HepG2 (cell line): ENCODE results near the gene PPP1R13L. TPM values are rescaled to one million over a fixed set of nuclear protein-coding genes. Genes with fewer than 3 reads are reported as not detected.
A peak's percentile ranks its signal among the peaks of the same experiment; 100 is the strongest.

ENCODE experiments used
- CHD4 ChIP-seq: fragments of 200-600 bp; sonication (generic); IDR thresholded peaks from 2 replicates; pipeline ENCODE4 v1.7.0; 2017; ENCODE audit warnings: mild to moderate bottlenecking, low read length, borderline replicate concordance
- RAD51 ChIP-seq: fragments of 450-650 bp; IDR thresholded peaks from 2 replicates; pipeline ENCODE4 v1.6.1; 2016; ENCODE audit warnings: borderline replicate concordance
- SIN3A ChIP-seq: IDR thresholded peaks from 2 replicates; pipeline ENCODE4 v1.6.1; 2011; ENCODE audit warnings: low read depth, mild to moderate bottlenecking, control low read depth, low read length, borderline replicate concordance
- U2AF1 ChIP-seq: fragments of 200-400 bp; formaldehyde crosslinking; optimal IDR thresholded peaks from 2 replicates; pipeline ENCODE3; 2017; ENCODE audit warnings: mild to moderate bottlenecking, low read depth, low read length
- ZMYM3 ChIP-seq: sonication (generic); formaldehyde crosslinking; IDR thresholded peaks from 2 replicates; pipeline ENCODE4 v1.5.1; 2020; ENCODE audit warnings: mild to moderate bottlenecking, missing genetic modification reagents
- ZNF235 ChIP-seq: sonication (generic); formaldehyde crosslinking; IDR thresholded peaks from 2 replicates; pipeline ENCODE4 v1.8.1; 2023; ENCODE audit warnings: mild to moderate bottlenecking, missing genetic modification reagents, borderline replicate concordance
- ZNF337 ChIP-seq: sonication (generic); formaldehyde crosslinking; IDR thresholded peaks from 2 replicates; pipeline ENCODE4 v1.5.1; 2020; ENCODE audit warnings: missing genetic modification reagents, low read depth, mild to moderate bottlenecking, borderline replicate concordance
- ZNF367 ChIP-seq: sonication (generic); formaldehyde crosslinking; IDR thresholded peaks from 2 replicates; pipeline ENCODE4 v1.4.0; 2020; ENCODE audit warnings: missing genetic modification reagents, borderline replicate concordance
- ZNF407 ChIP-seq: sonication (generic); formaldehyde crosslinking; IDR thresholded peaks from one replicate; pipeline ENCODE4 v1.5.1; 2020; ENCODE audit warnings: mild to moderate bottlenecking, missing genetic modification reagents; ENCODE audit errors: not compliant biosample characterization
- ZNF484 ChIP-seq: sonication (generic); formaldehyde crosslinking; IDR thresholded peaks from 2 replicates; pipeline ENCODE4 v1.5.1; 2020; ENCODE audit warnings: mild to moderate bottlenecking, low read depth, missing genetic modification reagents, borderline replicate concordance
- ZNF512 ChIP-seq: sonication (generic); formaldehyde crosslinking; IDR thresholded peaks from 2 replicates; pipeline ENCODE4 v1.4.0; 2020; ENCODE audit warnings: mild to moderate bottlenecking, missing genetic modification reagents
- ZNF709 ChIP-seq: sonication (generic); formaldehyde crosslinking; IDR thresholded peaks from 2 replicates; pipeline ENCODE4 v1.5.0; 2020; ENCODE audit warnings: mild to moderate bottlenecking, missing genetic modification reagents
- polyA plus RNA-seq, 8 experiments: library from polyadenylated mRNA; depleted of rRNA in 3 of 8; stranded (reverse) in 7 of 8; unstranded in 1 of 8; fragments of >200 nt; fragmentation: Illumina TruSeq in 4 of 8; extraction: Trizol in 4 of 8; gene quantifications; 2 replicates each; pipeline versions ENCODE4 v1.2.1 to v1.2.3, GENCODE V29; 2011 to 2016; ENCODE audit warnings: low read depth in 4 of 8, missing spikeins in 1 of 8, mixed read lengths in 1 of 8; ENCODE audit not compliant: insufficient read depth in 1 of 8
- total RNA-seq, 5 experiments: library from RNA; depleted of rRNA; stranded (reverse); fragments of >200 nt; fragmentation: Illumina TruSeq; extraction: Trizol; gene quantifications; 2 replicates each; pipeline ENCODE4 v1.2.3, GENCODE V29; 2016; ENCODE audit warnings: low read depth in 1 of 5
- TF ChIP-seq, protein P1 (sequence below): sonication (generic); formaldehyde crosslinking; IDR thresholded peaks from 2 replicates; pipeline ENCODE4 v1.4.0; 2020; ENCODE audit warnings: missing genetic modification reagents, borderline replicate concordance
- TF ChIP-seq, protein P2 (sequence below): sonication (generic); formaldehyde crosslinking; IDR thresholded peaks from 2 replicates; pipeline ENCODE4 v1.5.1; 2020; ENCODE audit warnings: mild to moderate bottlenecking, moderate library complexity, missing genetic modification reagents

The PPP1R13L gene
- total and polyA plus RNA-seq, 2 of the 13 experiments (the other 11 are each of a cell fraction or from before 2014, with no cell fraction given), result 1.3 to 6.6 TPM

DNA sequence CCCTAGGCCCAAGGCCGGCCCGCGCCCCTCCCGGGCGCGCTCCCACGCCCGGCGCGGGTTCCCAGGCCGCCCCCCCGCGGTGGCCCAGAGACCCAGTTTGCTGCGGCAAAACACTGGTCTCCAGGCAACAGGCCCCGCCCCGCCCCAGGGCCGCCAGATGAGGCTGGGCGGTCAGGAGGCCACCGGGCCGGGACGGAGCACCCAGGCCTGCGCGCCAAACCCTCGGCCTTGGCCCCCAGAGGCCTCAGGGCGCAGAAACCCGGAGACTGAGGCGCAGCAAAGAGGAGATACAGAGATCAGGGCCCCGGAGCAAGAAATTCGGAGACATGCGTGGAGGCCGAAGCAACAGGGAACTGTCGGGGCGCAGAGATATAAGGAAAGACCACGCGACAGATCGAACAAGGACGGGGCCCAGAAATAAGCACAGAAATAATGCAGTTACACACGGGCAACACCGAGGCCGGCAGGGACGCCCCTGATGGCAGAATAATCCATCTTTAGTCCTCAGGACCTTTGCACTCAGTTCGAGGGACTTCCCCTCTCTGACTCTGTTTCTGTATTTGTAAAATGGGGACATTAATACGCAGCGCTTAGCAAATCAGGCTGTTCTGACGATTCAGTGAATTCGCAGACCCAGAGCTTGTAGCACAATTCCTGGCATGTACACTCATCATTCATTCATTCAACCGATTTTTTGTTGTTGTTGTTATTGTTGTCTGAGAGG is 39.6 kb upstream of the PPP1R13L start (continued):
- peak; percentile 69; the same call in 1 of the 2 replicates for TF ChIP-seq CHD4
- no peak for TF ChIP-seq U2AF1
- TF ChIP-seq ZNF337, result no peak
- TF ChIP-seq ZNF407, result no peak
- TF ChIP-seq ZNF512, result no peak
- TF ChIP-seq, protein P1, sequence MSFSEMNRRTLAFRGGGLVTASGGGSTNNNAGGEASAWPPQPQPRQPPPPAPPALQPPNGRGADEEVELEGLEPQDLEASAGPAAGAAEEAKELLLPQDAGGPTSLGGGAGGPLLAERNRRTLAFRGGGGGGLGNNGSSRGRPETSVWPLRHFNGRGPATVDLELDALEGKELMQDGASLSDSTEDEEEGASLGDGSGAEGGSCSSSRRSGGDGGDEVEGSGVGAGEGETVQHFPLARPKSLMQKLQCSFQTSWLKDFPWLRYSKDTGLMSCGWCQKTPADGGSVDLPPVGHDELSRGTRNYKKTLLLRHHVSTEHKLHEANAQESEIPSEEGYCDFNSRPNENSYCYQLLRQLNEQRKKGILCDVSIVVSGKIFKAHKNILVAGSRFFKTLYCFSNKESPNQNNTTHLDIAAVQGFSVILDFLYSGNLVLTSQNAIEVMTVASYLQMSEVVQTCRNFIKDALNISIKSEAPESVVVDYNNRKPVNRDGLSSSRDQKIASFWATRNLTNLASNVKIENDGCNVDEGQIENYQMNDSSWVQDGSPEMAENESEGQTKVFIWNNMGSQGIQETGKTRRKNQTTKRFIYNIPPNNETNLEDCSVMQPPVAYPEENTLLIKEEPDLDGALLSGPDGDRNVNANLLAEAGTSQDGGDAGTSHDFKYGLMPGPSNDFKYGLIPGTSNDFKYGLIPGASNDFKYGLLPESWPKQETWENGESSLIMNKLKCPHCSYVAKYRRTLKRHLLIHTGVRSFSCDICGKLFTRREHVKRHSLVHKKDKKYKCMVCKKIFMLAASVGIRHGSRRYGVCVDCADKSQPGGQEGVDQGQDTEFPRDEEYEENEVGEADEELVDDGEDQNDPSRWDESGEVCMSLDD (CRISPR knock-in tag), result no peak
- no peak for TF ChIP-seq SIN3A
- TF ChIP-seq RAD51, result no peak
- TF ChIP-seq, protein P2, sequence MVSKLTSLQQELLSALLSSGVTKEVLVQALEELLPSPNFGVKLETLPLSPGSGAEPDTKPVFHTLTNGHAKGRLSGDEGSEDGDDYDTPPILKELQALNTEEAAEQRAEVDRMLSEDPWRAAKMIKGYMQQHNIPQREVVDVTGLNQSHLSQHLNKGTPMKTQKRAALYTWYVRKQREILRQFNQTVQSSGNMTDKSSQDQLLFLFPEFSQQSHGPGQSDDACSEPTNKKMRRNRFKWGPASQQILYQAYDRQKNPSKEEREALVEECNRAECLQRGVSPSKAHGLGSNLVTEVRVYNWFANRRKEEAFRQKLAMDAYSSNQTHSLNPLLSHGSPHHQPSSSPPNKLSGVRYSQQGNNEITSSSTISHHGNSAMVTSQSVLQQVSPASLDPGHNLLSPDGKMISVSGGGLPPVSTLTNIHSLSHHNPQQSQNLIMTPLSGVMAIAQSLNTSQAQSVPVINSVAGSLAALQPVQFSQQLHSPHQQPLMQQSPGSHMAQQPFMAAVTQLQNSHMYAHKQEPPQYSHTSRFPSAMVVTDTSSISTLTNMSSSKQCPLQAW (CRISPR knock-in tag), result no peak
- TF ChIP-seq ZMYM3 (CRISPR knock-in tag), result no peak
- TF ChIP-seq ZNF367, result no peak
- no peak for TF ChIP-seq ZNF709 (CRISPR knock-in tag)
- no peak for TF ChIP-seq ZNF484 (CRISPR knock-in tag)
- TF ChIP-seq ZNF235 (CRISPR knock-in tag), result no peak
